HG03521 (cell line): ENCODE measurements around the gene HMGCL.

Source experiments
- ATAC-seq: cut with Tn5 transposase; IDR thresholded peaks from one replicate; pipeline ENCODE4 v1.9.1; 2021; ENCODE audit warnings: mild to moderate bottlenecking, moderate library complexity; ENCODE audit not compliant: unreplicated experiment

Gene HMGCL

GRCh38 chr1:23779826-23780371 is 45.3 kb downstream of the HMGCL start:
- no peak for ATAC-seq

GRCh38 chr1:23777979-23778814 is 47.0 kb downstream of the HMGCL start, which contains the start of gene PITHD1:
PITHD1 (plus strand) TSS chr1:23778418; CDS start chr1:23778516, 98 bp downstream.
- peak; percentile 83 for ATAC-seq

- no peak for ATAC-seq
These were observed 49.0 kb downstream of the HMGCL start for GRCh38 chr1:23776217-23776616.

GRCh38 chr1:23774174-23774880 is 50.9 kb downstream of the HMGCL start:
- ATAC-seq: no peak

- no peak for ATAC-seq
These were observed 52.4 kb downstream of the HMGCL start for GRCh38 chr1:23772854-23773242.

- ATAC-seq: peak; percentile 45
These were observed 53.0 kb downstream of the HMGCL start for GRCh38 chr1:23772049-23772853.

GRCh38 chr1:23768733-23769132 is 56.5 kb downstream of the HMGCL start:
- ATAC-seq: no peak

GRCh38 chr1:23763041-23763577 is 62.1 kb downstream of the HMGCL start:
- no peak for ATAC-seq

- ATAC-seq: no peak
These were observed 66.0 kb downstream of the HMGCL start for GRCh38 chr1:23759277-23759676.

- no peak for ATAC-seq
These were observed 67.4 kb downstream of the HMGCL start for GRCh38 chr1:23757812-23758211.

- no peak for ATAC-seq
These were observed 68.6 kb downstream of the HMGCL start for GRCh38 chr1:23756676-23757075.

GRCh38 chr1:23752909-23753308 is 72.3 kb downstream of the HMGCL start:
- no peak for ATAC-seq
